Tibial nerve (tissue), 4 donors: Measurements from ENCODE around the gene AGTR2. TPM values are rescaled to one million over a fixed set of nuclear protein-coding genes. Genes with fewer than 3 reads are reported as not detected.
"Not testable (repeated sequence)": the region's sequence is repeated elsewhere in the genome, so short reads cannot be mapped to it uniquely, and the experiment has no call there.

ENCODE experiments used
- DNase-seq, 2 donors: peaks; one replicate each; pipeline ENCODE4 v3.0.0-alpha.2; 2019; ENCODE audit warnings: low spot score in 2 of 2
- H3K27ac ChIP-seq, 4 donors: fragments of 200-600 bp; sonication (generic) in 3 of 4; one replicate each; pipeline ENCODE4 v1.5.1; 2017 to 2019; ENCODE audit warnings: mild to moderate bottlenecking in 1 of 4
- H3K27me3 ChIP-seq, 2 donors: fragments of 200-600 bp; sonication (generic) in 1 of 2; one replicate each; pipeline versions ENCODE4 v1.5.1 to v1.6.0; 2017 to 2019
- H3K36me3 ChIP-seq, 3 donors: fragments of 200-600 bp; sonication (generic); one replicate each; pipeline ENCODE4 v1.5.1; 2018 to 2019
- H3K4me1 ChIP-seq, 4 donors: fragments of 200-600 bp; sonication (generic) in 3 of 4; one replicate each; pipeline ENCODE4 v1.5.1; 2017 to 2019
- H3K4me3 ChIP-seq, 4 donors: fragments of 200-600 bp; sonication (generic) in 3 of 4; one replicate each; pipeline ENCODE4 v1.5.1; 2017 to 2019; ENCODE audit warnings: mild to moderate bottlenecking in 1 of 4, moderate library complexity in 1 of 4
- H3K9me3 ChIP-seq, 4 donors: fragments of 200-600 bp; sonication (generic) in 3 of 4; one replicate each; pipeline ENCODE4 v1.5.1; 2017 to 2019
- EP300 ChIP-seq, 2 donors: sonication (generic); formaldehyde crosslinking; IDR thresholded peaks; one replicate each; pipeline ENCODE4 v1.6.1; 2017; ENCODE audit warnings: antibody characterized with exemption in 2 of 2, mild to moderate bottlenecking in 1 of 2
- POLR2A ChIP-seq, 2 donors: fragments of 450-650 bp; IDR thresholded peaks; one replicate each; pipeline ENCODE4 v1.6.1; 2017; ENCODE audit warnings: antibody characterized with exemption in 2 of 2, mild to moderate bottlenecking in 2 of 2, moderate library complexity in 2 of 2
- WGBS, 2 donors: methylation state at CpG; one replicate each; pipeline ENCODE4 v1.1.5; 2018; 5-methylcytosine and 5-hydroxymethylcytosine counted together
- total RNA-seq, 4 donors: library from RNA; depleted of rRNA; stranded (reverse); fragments of >200 nt; gene quantifications; one replicate each; pipeline ENCODE4 v1.1.0, GENCODE V29; 2016
- TF ChIP-seq, protein P1 (sequence below), 5 experiments: fragments of 200-600 bp in 3 of 5; fragments of 450-650 bp in 2 of 5; sonication (generic) in 3 of 5; IDR thresholded peaks; one replicate each; pipeline ENCODE4 v1.5.1; 2016 to 2019; ENCODE audit warnings: antibody characterized with exemption in 5 of 5, mild to moderate bottlenecking in 3 of 5, moderate library complexity in 2 of 5

Gene AGTR2
- total RNA-seq, 4 donors from 2014 or later: not detected

DNA sequence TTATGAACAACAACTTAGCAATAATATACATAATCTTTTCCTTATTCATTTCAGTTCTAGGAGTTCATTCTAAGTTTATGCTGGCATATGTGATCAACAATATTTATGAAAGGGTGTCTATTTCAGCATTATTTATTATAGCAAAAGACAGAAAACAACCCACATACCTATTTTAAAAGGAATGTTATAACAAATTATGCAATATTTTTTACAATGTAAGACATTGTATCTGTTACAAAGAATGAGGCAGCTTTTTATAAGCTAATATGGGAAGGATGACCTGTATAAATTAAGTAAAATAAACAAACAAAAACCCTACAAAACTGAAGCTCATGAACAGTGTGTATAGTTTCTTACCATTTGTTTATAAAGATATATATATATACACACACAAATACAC is 42.7 kb downstream of the AGTR2 start:
- Histone ChIP-seq H3K36me3 (no peaks in the 10 kb centered on the region), H3K27ac (no peak overlapping the region), H3K9me3 (no peaks in the 10 kb centered on the region), H3K4me1 (no peaks in the 10 kb centered on the region), H3K4me3 (no peak overlapping the region), H3K27me3 (peaks cover 0 to 4% of the 10 kb centered on the region in 2 donors)
- DNase-seq: no peak
- TF ChIP-seq POLR2A (IDR thresholded peaks at IDR 0.05) (no peak), EP300 (IDR thresholded peaks at IDR 0.05) (no peak)
- TF ChIP-seq, protein P1, sequence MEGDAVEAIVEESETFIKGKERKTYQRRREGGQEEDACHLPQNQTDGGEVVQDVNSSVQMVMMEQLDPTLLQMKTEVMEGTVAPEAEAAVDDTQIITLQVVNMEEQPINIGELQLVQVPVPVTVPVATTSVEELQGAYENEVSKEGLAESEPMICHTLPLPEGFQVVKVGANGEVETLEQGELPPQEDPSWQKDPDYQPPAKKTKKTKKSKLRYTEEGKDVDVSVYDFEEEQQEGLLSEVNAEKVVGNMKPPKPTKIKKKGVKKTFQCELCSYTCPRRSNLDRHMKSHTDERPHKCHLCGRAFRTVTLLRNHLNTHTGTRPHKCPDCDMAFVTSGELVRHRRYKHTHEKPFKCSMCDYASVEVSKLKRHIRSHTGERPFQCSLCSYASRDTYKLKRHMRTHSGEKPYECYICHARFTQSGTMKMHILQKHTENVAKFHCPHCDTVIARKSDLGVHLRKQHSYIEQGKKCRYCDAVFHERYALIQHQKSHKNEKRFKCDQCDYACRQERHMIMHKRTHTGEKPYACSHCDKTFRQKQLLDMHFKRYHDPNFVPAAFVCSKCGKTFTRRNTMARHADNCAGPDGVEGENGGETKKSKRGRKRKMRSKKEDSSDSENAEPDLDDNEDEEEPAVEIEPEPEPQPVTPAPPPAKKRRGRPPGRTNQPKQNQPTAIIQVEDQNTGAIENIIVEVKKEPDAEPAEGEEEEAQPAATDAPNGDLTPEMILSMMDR (IDR thresholded peaks at IDR 0.05): no peak

DNA sequence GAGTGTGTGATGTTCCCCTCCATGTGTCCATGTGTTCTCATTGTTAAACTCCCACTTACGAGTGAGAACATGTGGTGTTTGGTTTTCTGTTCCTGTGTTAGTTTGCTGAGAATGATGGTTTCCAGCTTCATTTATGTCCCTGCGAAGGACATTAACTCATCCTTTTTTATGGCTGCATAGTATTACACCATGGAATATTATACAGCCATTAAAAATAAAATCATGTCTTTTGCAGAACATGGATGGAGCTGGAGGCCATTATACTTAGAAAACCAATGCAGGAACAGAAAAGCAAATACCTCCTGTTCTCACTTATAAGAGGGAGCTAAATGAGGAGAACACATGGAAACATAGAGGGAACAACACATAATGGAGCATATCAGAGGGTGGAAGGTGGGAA is 46.5 kb downstream of the AGTR2 start:
- not testable (repeated sequence) for H3K9me3 ChIP-seq, H3K27ac ChIP-seq, H3K36me3 ChIP-seq, H3K4me1 ChIP-seq, H3K27me3 ChIP-seq, H3K4me3 ChIP-seq, DNase-seq
- 84 to 100% methylated on average over 2 of the region's 2 CpGs for WGBS, 2 donors
